CD14-positive monocyte (primary cell): Measurements from ENCODE around the gene TIFAB. TPM values are rescaled to one million over a fixed set of nuclear protein-coding genes. Genes with fewer than 3 reads are reported as not detected.

Experiments
- DNase-seq, 3 donors: peaks; one replicate each; pipeline ENCODE4 v3.0.0-alpha.2; 2011 to 2022
- H2AFZ ChIP-seq: 2 replicates; pipeline ENCODE4 v1.6.0; 2012; ENCODE audit warnings: mild to moderate bottlenecking, low read depth, low read length, inconsistent platforms; ENCODE audit not compliant: insufficient read depth, poor library complexity, severe bottlenecking
- H3K27ac ChIP-seq, 2 donors: 1 replicate in 1 of 2; 2 replicates in 1 of 2; pipeline ENCODE4 v1.5.1; 2012 to 2013; ENCODE audit warnings: low read length in 2 of 2, control low read depth in 1 of 2, inconsistent platforms in 1 of 2, low read depth in 1 of 2, mild to moderate bottlenecking in 1 of 2
- H3K27me3 ChIP-seq, 2 donors: one replicate each; pipeline versions ENCODE4 v1.6.0 to v1.6.1; 2011 to 2013; ENCODE audit warnings: low read length in 2 of 2; ENCODE audit not compliant: control insufficient read depth in 2 of 2, insufficient read depth in 2 of 2
- H3K36me3 ChIP-seq, 2 donors: replicated peaks in 1 of 2; 1 replicate in 1 of 2; 2 replicates in 1 of 2; pipeline versions ENCODE4 v1.5.1 to v1.6.1; 2012 to 2013; ENCODE audit warnings: low read length in 2 of 2, control low read depth in 1 of 2, inconsistent platforms in 1 of 2, mild to moderate bottlenecking in 1 of 2; ENCODE audit not compliant: insufficient read depth in 2 of 2, control insufficient read depth in 1 of 2
- H3K4me1 ChIP-seq, 2 donors: 1 replicate in 1 of 2; 2 replicates in 1 of 2; pipeline versions ENCODE4 v1.5.1 to v1.6.1; 2012 to 2013; ENCODE audit warnings: low read length in 2 of 2, control low read depth in 1 of 2, inconsistent platforms in 1 of 2, mild to moderate bottlenecking in 1 of 2, moderate library complexity in 1 of 2; ENCODE audit not compliant: insufficient read depth in 2 of 2, control insufficient read depth in 1 of 2
- H3K4me2 ChIP-seq: replicated peaks from 2 replicates; pipeline ENCODE3; 2012; ENCODE audit warnings: low read length, moderate library complexity, mild to moderate bottlenecking; ENCODE audit not compliant: poor library complexity, severe bottlenecking; ENCODE audit errors: extremely low read depth
- H3K4me3 ChIP-seq, 3 experiments: fragments of 200-600 bp in 1 of 3; sonication (generic) in 1 of 3; replicated peaks in 1 of 3; 1 replicate in 2 of 3; 2 replicates in 1 of 3; pipeline ENCODE4 v1.5.1; 2011 to 2013; ENCODE audit warnings: low read length in 3 of 3, mild to moderate bottlenecking in 3 of 3, control low read depth in 2 of 3, low read depth in 2 of 3, inconsistent platforms in 1 of 3, moderate library complexity in 1 of 3
- H3K79me2 ChIP-seq: 2 replicates; pipeline ENCODE4 v1.6.0; 2012; ENCODE audit warnings: mild to moderate bottlenecking, control low read depth, inconsistent platforms, low read length, moderate library complexity; ENCODE audit not compliant: insufficient read depth
- H3K9ac ChIP-seq: 2 replicates; pipeline ENCODE4 v1.6.0; 2017; ENCODE audit warnings: low read length, mild to moderate bottlenecking; ENCODE audit not compliant: insufficient read depth, poor library complexity, severe bottlenecking
- H3K9me3 ChIP-seq, 2 donors: replicated peaks in 1 of 2; 1 replicate in 1 of 2; 2 replicates in 1 of 2; pipeline versions ENCODE4 v1.5.1 to v1.6.1; 2012 to 2013; ENCODE audit warnings: low read length in 2 of 2, control low read depth in 1 of 2; ENCODE audit not compliant: control insufficient read depth in 1 of 2, insufficient read depth in 1 of 2
- H4K20me1 ChIP-seq: 2 replicates; pipeline ENCODE4 v1.6.0; 2012; ENCODE audit warnings: mild to moderate bottlenecking, low read length, control low read depth, moderate library complexity; ENCODE audit not compliant: insufficient read depth
- H3K27ac Mint-ChIP-seq, 7 donors: one replicate each; pipeline ENCODE4 v1.8.0; 2020; ENCODE audit warnings: mild to moderate bottlenecking in 7 of 7, mixed read lengths in 7 of 7, moderate library complexity in 6 of 7, inconsistent platforms in 2 of 7
- H3K27me3 Mint-ChIP-seq, 3 donors: one replicate each; pipeline ENCODE4 v1.8.0; 2021 to 2022; ENCODE audit warnings: low read depth in 3 of 3, mild to moderate bottlenecking in 3 of 3, mixed read lengths in 3 of 3, moderate library complexity in 3 of 3, inconsistent platforms in 1 of 3
- H3K36me3 Mint-ChIP-seq, 2 donors: one replicate each; pipeline ENCODE4 v1.8.0; 2020; ENCODE audit warnings: mixed read lengths in 2 of 2, inconsistent platforms in 1 of 2, mild to moderate bottlenecking in 1 of 2
- H3K4me1 Mint-ChIP-seq: one replicate; pipeline ENCODE4 v1.8.0; 2020; ENCODE audit warnings: mild to moderate bottlenecking, mixed read lengths
- H3K4me3 Mint-ChIP-seq, 2 donors: one replicate each; pipeline ENCODE4 v1.8.0; 2020; ENCODE audit warnings: mild to moderate bottlenecking in 2 of 2, mixed read lengths in 2 of 2, moderate library complexity in 1 of 2
- H3K9me3 Mint-ChIP-seq, 7 donors: one replicate each; pipeline ENCODE4 v1.8.0; 2020 to 2022; ENCODE audit warnings: mixed read lengths in 7 of 7, mild to moderate bottlenecking in 6 of 7, moderate library complexity in 6 of 7, inconsistent platforms in 2 of 7
- CTCF ChIP-seq: fragments of 200-600 bp; IDR thresholded peaks from one replicate; pipeline ENCODE4 v1.8.0; 2022; ENCODE audit warnings: antibody characterized with exemption, mild to moderate bottlenecking
- WGBS: methylation state at CpG from one replicate; pipeline ENCODE4 v1.1.5; 2013; ENCODE audit warnings: missing lambda C conversion rate; ENCODE audit not compliant: insufficient coverage; 5-methylcytosine and 5-hydroxymethylcytosine counted together
- intact Hi-C, 2 donors: fragments of 100-400 bp; cut with micrococcal nuclease; formaldehyde crosslinking; loops; one replicate each; pipeline versions ENCODE4 v1.15.0 to v1.15.1; 2023
- polyA plus RNA-seq, 3 donors: library from polyadenylated mRNA; depleted of rRNA in 1 of 3; unstranded in 2 of 3; stranded (reverse) in 1 of 3; fragments of 300-500 nt in 2 of 3; fragments of >200 nt in 1 of 3; fragmentation: Illumina TruSeq in 2 of 3; gene quantifications; 1 replicate in 2 of 3; 2 replicates in 1 of 3; pipeline ENCODE4 v1.2.3, GENCODE V29; 2012 to 2021

The TIFAB gene
- polyA plus RNA-seq, 3 donors, result 0.29 to 0.71 (median 0.50) TPM

- intact Hi-C loops, result no loop called here
- no peak overlapping the region for H3K4me2 ChIP-seq
- WGBS, result 26% methylated on average over 8 of the region's 9 CpGs
- Mint-ChIP-seq H3K4me1 (peaks cover 3% of the 10 kb centered on the region), H3K9me3 (peaks cover 0 to 3% (median 0%) of the 10 kb centered on the region in 7 donors), H3K36me3 (no peaks in the 10 kb centered on the region), H3K27ac (no peak overlapping the region), H3K4me3 (no peak overlapping the region), H3K27me3 (peaks cover 19 to 25% (median 23%) of the 10 kb centered on the region in 3 donors)
- TF ChIP-seq CTCF, result no peak
- H3K9me3 ChIP-seq, result peaks cover 0 to 5% of the 10 kb centered on the region in 2 donors
- peaks cover 8% of the 10 kb centered on the region in 2 donors for H3K4me1 ChIP-seq
- H3K27me3 ChIP-seq, result peaks cover 9 to 19% of the 10 kb centered on the region in 2 donors
- H3K4me3 ChIP-seq, result no peak overlapping the region
- H3K9ac ChIP-seq, result no peak overlapping the region
- no peak for DNase-seq
- H3K27ac ChIP-seq, result no peak overlapping the region
- H3K36me3 ChIP-seq, result no peaks in the 10 kb centered on the region
- no peaks in the 10 kb centered on the region for H4K20me1 ChIP-seq
- H3K79me2 ChIP-seq, result no peaks in the 10 kb centered on the region
- no peak overlapping the region for H2AFZ ChIP-seq
Measured at GRCh38 chr5:135482381-135482933, 30.3 kb upstream of the TIFAB start.

GRCh38 chr5:135481909-135482311 is 29.8 kb upstream of the TIFAB start:
- H3K4me3 ChIP-seq, result no peak overlapping the region
- H3K4me1 Mint-ChIP-seq, result peaks cover 3% of the 10 kb centered on the region
- 95% methylated on average over 4 of the region's 4 CpGs for WGBS

More at GRCh38 chr5:135481909-135482311, 29.8 kb upstream of the TIFAB start:
- no peak overlapping the region for H3K27ac ChIP-seq
- no peak for DNase-seq
- Mint-ChIP-seq H3K27ac (no peak overlapping the region), H3K4me3 (no peak overlapping the region), H3K36me3 (no peaks in the 10 kb centered on the region), H3K9me3 (peaks cover 0 to 3% (median 0%) of the 10 kb centered on the region in 7 donors), H3K27me3 (peaks cover 16 to 20% (median 18%) of the 10 kb centered on the region in 3 donors)
- H2AFZ ChIP-seq, result no peak overlapping the region
- no peak for TF ChIP-seq CTCF
- no peaks in the 10 kb centered on the region for H4K20me1 ChIP-seq
- no peaks in the 10 kb centered on the region for H3K36me3 ChIP-seq
- H3K4me2 ChIP-seq, result no peak overlapping the region
- peaks cover 4 to 13% of the 10 kb centered on the region in 2 donors for H3K27me3 ChIP-seq
- peaks cover 0 to under 1% of the 10 kb centered on the region in 2 donors for H3K9me3 ChIP-seq
- peaks cover 8% of the 10 kb centered on the region in 2 donors for H3K4me1 ChIP-seq
- intact Hi-C loops, result no loop called here
- H3K9ac ChIP-seq, result no peak overlapping the region
- no peaks in the 10 kb centered on the region for H3K79me2 ChIP-seq
